Karpas-422 (cell line): Measurements from ENCODE around the gene TCF7L1. TPM values are rescaled to one million over a fixed set of nuclear protein-coding genes. Genes with fewer than 3 reads are reported as not detected.

ENCODE experiments used
- DNase-seq: peaks from one replicate; pipeline ENCODE4 v3.0.0-alpha.2; 2015
- H2AFZ ChIP-seq: fragments of 200-600 bp; sonication (generic); 2 replicates; pipeline ENCODE4 v1.6.1; 2014; ENCODE audit warnings: antibody characterized with exemption, low read length, mixed read lengths
- H3K27ac ChIP-seq: fragments of 200-600 bp; sonication (generic); 2 replicates; pipeline ENCODE4 v1.5.1; 2014; ENCODE audit warnings: mild to moderate bottlenecking, low read length, moderate library complexity
- H3K27me3 ChIP-seq: fragments of 200-600 bp; sonication (generic); 2 replicates; pipeline ENCODE4 v1.6.1; 2014; ENCODE audit warnings: low read length, mixed read lengths
- H3K36me3 ChIP-seq: fragments of 200-600 bp; sonication (generic); 2 replicates; pipeline ENCODE4 v1.6.1; 2014; ENCODE audit warnings: low read length, mixed read lengths; ENCODE audit not compliant: insufficient read depth
- H3K4me1 ChIP-seq: fragments of 200-600 bp; sonication (generic); 2 replicates; pipeline ENCODE4 v1.6.1; 2014; ENCODE audit warnings: mild to moderate bottlenecking, low read length, mixed read lengths
- H3K4me2 ChIP-seq: fragments of 200-600 bp; sonication (generic); 2 replicates; pipeline ENCODE4 v1.6.1; 2014; ENCODE audit warnings: low read length, low read depth, mild to moderate bottlenecking; ENCODE audit not compliant: poor library complexity, severe bottlenecking
- H3K4me3 ChIP-seq: fragments of 200-600 bp; sonication (generic); 2 replicates; pipeline ENCODE4 v1.5.1; 2014; ENCODE audit warnings: mild to moderate bottlenecking, antibody characterized with exemption, low read length, mixed read lengths
- H3K79me2 ChIP-seq: fragments of 200-600 bp; sonication (generic); 2 replicates; pipeline ENCODE4 v1.6.1; 2014; ENCODE audit warnings: mild to moderate bottlenecking, low read length, mixed read lengths
- H3K9ac ChIP-seq: fragments of 200-600 bp; sonication (generic); 2 replicates; pipeline ENCODE4 v1.6.0; 2014; ENCODE audit warnings: low read length
- H3K9me2 ChIP-seq: fragments of 200-600 bp; sonication (generic), shearing (Covaris generic); replicated peaks from 2 replicates; pipeline ENCODE4 v1.6.0; 2014; ENCODE audit warnings: mild to moderate bottlenecking, low read length, moderate library complexity; ENCODE audit not compliant: insufficient read depth
- H3K9me3 ChIP-seq: fragments of 300-700, 200-600 bp; sonication (generic); 2 replicates; pipeline ENCODE4 v1.6.1; 2014; ENCODE audit warnings: low read length, mixed read lengths
- H4K20me1 ChIP-seq: fragments of 200-600 bp; sonication (generic); 2 replicates; pipeline ENCODE4 v1.6.1; 2014; ENCODE audit warnings: mild to moderate bottlenecking, antibody characterized with exemption, low read length, low read depth; ENCODE audit not compliant: insufficient read depth
- total RNA-seq: library from RNA; depleted of rRNA; stranded (reverse); fragments of >200 nt; shearing (Covaris generic); gene quantifications from 2 replicates; pipeline ENCODE4 v1.2.3, GENCODE V29; 2014; ENCODE audit warnings: low replicate concordance

The TCF7L1 gene
- total RNA-seq, 1 experiment from 2014 or later: not detected

DNA sequence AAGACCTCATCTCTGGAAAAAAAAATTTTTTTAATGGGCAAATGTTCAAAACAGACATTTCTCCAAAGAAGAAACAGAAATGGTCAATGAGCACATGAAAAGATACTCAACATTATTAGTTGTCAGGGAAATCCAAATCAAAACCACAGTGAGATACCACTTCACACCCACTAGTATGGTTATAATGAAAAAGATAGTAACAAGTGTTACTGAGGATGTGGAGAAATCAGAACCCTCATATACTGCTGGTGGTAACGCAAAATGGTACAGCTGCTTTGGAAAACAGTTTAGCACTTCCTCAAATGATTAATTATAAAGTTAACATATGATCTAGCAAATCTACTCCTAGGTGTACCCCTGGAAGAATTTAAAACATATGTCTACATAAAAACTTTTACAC is 29.0 kb upstream of the TCF7L1 start:
- no peak for DNase-seq
- Histone ChIP-seq H3K9ac (no peak overlapping the region), H3K27ac (no peak overlapping the region), H4K20me1 (no peaks in the 10 kb centered on the region), H3K79me2 (no peaks in the 10 kb centered on the region), H3K4me2 (no peak overlapping the region), H3K4me3 (no peak overlapping the region), H3K36me3 (no peaks in the 10 kb centered on the region), H2AFZ (no peak overlapping the region), H3K9me2 (no peaks in the 10 kb centered on the region), H3K4me1 (no peaks in the 10 kb centered on the region), H3K9me3 (no peaks in the 10 kb centered on the region), H3K27me3 (no peaks in the 10 kb centered on the region)

DNA sequence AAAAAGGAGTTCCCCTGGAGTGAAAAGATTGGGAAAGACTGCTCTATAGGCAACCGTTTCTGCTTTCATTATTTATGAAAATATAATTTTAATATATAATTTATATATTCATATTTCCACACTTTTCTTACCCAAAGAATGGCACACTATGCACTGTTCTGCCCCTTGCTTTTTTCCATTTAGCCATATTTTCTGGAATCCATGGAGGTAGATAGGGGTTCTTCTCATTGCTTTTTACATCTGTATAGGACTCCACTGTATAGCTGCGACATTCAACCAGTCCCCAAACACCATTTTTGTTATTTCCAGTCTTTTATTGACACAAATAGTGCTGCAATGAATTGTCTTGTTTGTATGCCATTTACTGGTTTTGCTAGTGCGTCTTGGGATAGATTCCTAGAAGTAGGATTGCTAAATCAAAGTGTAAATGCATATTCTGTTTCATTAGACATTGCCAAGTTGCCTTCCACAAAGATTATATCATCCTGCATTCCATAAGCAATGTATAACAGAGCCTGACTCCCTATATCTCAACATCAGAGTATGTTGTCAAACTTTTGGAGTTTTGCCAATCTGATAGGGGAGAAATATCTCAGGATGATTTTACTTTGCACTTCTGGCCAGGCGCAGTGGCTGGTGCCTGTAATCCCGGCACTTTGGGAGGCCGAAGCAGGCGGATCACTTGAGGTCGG is 26.6 kb upstream of the TCF7L1 start:
- Histone ChIP-seq H3K9ac (no peak overlapping the region), H3K4me3 (no peak overlapping the region), H3K9me2 (no peaks in the 10 kb centered on the region), H2AFZ (no peak overlapping the region), H3K4me1 (no peaks in the 10 kb centered on the region), H3K36me3 (no peaks in the 10 kb centered on the region), H3K4me2 (no peak overlapping the region), H3K27ac (no peak overlapping the region), H3K79me2 (no peaks in the 10 kb centered on the region), H3K9me3 (no peaks in the 10 kb centered on the region), H3K27me3 (no peaks in the 10 kb centered on the region), H4K20me1 (no peaks in the 10 kb centered on the region)
- no peak for DNase-seq

DNA sequence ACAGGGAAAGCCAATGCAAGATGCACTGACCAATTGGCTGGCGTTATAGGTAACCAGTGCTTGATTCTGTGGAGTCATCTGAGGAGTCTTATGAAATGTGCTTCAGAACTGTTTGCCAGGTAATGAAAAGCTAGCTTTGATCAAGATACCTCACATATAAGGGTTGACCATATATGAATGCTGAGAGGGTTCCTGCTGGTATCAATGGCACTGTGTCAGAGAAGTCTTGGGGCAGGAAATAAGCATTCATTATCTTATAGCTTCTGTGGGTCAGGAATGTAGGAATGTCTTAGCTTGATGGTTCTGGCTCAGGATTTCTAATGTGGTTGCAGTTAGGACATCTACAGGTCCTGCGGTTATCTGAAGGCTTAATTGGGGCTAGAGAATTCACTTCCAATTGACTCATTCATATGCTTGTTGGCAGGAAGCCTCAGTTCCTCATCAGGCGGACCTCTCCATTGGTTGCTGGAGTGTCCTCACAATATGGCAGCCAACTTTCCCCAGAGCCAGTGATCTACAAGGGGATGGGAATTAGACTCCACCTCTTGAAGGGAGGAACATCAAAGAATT is 22.1 kb upstream of the TCF7L1 start:
- no peak overlapping the region for H2AFZ ChIP-seq
- H3K36me3 ChIP-seq: no peaks in the 10 kb centered on the region
- H3K9ac ChIP-seq: no peak overlapping the region
- H3K9me2 ChIP-seq: no peaks in the 10 kb centered on the region
- H3K27ac ChIP-seq: no peak overlapping the region
- H3K79me2 ChIP-seq: no peaks in the 10 kb centered on the region
- H3K4me2 ChIP-seq: no peak overlapping the region
- DNase-seq: no peak
- no peaks in the 10 kb centered on the region for H3K27me3 ChIP-seq
- H3K4me1 ChIP-seq: no peaks in the 10 kb centered on the region
- no peak overlapping the region for H3K4me3 ChIP-seq
- H4K20me1 ChIP-seq: no peaks in the 10 kb centered on the region
- no peaks in the 10 kb centered on the region for H3K9me3 ChIP-seq

DNA sequence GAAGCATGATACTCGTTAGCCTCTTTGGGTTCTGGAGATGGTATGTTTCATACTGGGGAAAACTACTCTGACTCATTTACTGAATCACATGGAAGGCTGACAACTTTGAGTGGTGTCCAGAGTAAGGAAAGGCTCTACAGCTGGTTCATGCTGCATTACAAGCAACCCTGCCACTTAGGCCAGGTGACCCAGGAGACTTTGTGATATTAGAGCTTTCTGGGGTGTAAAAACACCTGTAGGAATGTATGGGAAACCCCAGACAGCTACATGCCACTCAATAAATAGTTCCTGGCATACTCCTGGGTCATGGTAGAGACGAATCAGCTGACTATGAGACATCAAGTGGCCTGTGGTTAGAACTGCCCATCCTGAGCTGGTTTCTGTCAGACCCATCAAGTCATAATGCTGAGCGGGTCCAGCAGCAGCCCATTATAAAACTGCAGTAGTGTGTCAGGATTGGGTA is 21.3 kb upstream of the TCF7L1 start:
- no peaks in the 10 kb centered on the region for H4K20me1 ChIP-seq
- H3K79me2 ChIP-seq: no peaks in the 10 kb centered on the region
- H3K9ac ChIP-seq: no peak overlapping the region
- H3K4me1 ChIP-seq: no peaks in the 10 kb centered on the region
- H3K27ac ChIP-seq: no peak overlapping the region
- H3K36me3 ChIP-seq: no peaks in the 10 kb centered on the region
- no peaks in the 10 kb centered on the region for H3K27me3 ChIP-seq
- H3K9me3 ChIP-seq: no peaks in the 10 kb centered on the region
- no peak overlapping the region for H2AFZ ChIP-seq
- no peaks in the 10 kb centered on the region for H3K9me2 ChIP-seq
- no peak for DNase-seq
- no peak overlapping the region for H3K4me2 ChIP-seq
- H3K4me3 ChIP-seq: no peak overlapping the region

DNA sequence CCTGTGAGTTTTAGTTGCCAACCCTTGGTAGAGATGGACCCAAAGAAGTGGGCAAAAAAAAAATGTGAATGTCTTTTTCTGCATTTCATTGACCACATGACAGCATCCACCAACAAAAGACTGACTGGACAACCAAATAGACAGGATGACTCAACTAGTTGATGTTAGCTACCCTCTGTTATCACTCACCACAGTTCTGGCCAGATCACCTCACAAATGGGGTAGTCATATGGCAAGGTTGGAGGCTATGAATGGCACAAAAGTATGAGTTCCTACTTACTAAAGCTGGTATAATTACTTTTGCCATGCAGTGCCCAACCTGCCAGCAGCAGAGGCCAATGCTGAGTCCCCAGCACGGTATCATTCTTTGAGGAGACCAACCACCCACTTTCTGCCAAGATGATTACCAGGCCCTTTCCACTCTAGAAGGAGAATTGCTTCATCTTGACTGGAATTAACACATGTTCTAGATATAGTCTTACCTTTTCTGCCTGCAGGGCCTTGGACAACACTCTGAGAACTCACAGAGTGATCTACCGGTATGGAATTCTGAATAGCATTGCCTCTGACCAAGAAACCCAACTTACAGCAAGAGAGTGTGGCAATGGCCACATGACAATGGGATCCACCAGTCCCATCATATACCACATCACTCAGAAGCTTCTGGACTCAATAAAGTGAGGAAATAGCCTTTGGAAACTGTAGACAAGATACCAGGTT is 20.1 kb upstream of the TCF7L1 start:
- Histone ChIP-seq H3K4me2 (no peak overlapping the region), H3K27ac (no peak overlapping the region), H3K9ac (no peak overlapping the region), H2AFZ (no peak overlapping the region), H3K9me2 (no peaks in the 10 kb centered on the region), H3K79me2 (no peaks in the 10 kb centered on the region), H3K9me3 (no peaks in the 10 kb centered on the region), H3K36me3 (no peaks in the 10 kb centered on the region), H3K27me3 (no peaks in the 10 kb centered on the region), H3K4me3 (no peak overlapping the region), H3K4me1 (no peaks in the 10 kb centered on the region), H4K20me1 (no peaks in the 10 kb centered on the region)
- DNase-seq: no peak

DNA sequence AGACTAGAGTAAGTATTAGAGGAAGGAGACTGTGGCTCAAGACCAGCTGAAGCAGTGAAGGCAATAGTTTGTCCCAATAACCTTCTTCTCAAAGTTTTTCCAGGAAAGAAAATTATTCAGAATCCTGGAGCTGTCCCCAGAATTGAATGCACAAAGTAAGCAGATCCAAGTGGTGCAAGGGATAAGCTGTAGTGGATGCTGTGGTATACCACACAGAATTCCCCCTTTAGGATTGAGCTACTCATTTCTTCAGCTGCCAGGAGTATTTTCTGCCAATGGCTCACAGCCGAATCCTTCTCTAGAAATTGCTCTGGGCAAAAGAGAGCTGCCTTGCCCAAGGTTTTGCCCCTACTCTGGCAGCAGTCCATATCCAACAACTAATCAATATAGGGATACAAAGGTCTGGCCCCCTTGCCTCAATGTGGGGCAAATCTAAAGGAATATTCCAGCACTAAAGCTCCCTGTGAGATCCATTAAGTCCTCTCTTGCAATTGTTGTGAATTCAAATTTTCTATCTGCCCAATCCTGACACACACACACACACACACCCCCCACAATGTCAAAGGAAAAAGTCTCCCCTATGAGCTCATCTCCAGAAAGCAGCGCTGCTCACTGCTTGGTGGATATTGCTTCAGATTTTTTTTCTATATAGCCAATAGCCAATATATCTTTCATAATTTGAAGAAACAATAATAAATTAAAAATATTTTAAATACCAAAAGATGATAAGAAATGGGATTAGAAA is 18.4 kb upstream of the TCF7L1 start:
- H3K9ac ChIP-seq: no peak overlapping the region
- H3K27me3 ChIP-seq: no peaks in the 10 kb centered on the region
- H3K27ac ChIP-seq: no peak overlapping the region
- DNase-seq: no peak
- no peaks in the 10 kb centered on the region for H4K20me1 ChIP-seq
- no peaks in the 10 kb centered on the region for H3K79me2 ChIP-seq
- H3K9me2 ChIP-seq: no peaks in the 10 kb centered on the region
- H3K9me3 ChIP-seq: no peaks in the 10 kb centered on the region
- H3K4me2 ChIP-seq: no peak overlapping the region
- no peaks in the 10 kb centered on the region for H3K4me1 ChIP-seq
- no peaks in the 10 kb centered on the region for H3K36me3 ChIP-seq
- H2AFZ ChIP-seq: no peak overlapping the region
- no peak overlapping the region for H3K4me3 ChIP-seq

DNA sequence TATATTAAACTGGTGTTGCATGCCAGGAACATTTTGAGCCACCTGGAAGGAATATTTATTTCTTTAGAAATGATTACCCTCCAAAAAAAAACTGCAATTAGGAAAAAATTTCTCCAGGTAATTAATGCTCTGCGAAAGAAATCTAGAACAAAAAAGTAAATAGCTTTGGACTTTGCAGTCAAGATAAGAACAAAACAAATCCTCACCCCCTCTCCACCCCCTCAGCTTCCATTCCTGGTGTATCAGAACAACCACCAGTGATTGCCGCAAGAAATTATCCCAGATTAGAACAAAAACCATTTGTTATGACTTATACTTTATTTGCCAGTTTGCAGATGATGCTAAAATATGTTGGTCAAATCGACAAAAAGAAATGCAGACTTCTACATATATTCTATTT is 17.0 kb upstream of the TCF7L1 start:
- Histone ChIP-seq H3K27ac (no peak overlapping the region), H3K4me2 (no peak overlapping the region), H3K9ac (no peak overlapping the region), H3K4me3 (no peak overlapping the region), H3K4me1 (no peaks in the 10 kb centered on the region), H3K36me3 (no peaks in the 10 kb centered on the region), H3K27me3 (no peaks in the 10 kb centered on the region), H3K9me3 (no peaks in the 10 kb centered on the region), H4K20me1 (no peaks in the 10 kb centered on the region), H2AFZ (no peak overlapping the region), H3K9me2 (no peaks in the 10 kb centered on the region), H3K79me2 (no peaks in the 10 kb centered on the region)
- DNase-seq: no peak

DNA sequence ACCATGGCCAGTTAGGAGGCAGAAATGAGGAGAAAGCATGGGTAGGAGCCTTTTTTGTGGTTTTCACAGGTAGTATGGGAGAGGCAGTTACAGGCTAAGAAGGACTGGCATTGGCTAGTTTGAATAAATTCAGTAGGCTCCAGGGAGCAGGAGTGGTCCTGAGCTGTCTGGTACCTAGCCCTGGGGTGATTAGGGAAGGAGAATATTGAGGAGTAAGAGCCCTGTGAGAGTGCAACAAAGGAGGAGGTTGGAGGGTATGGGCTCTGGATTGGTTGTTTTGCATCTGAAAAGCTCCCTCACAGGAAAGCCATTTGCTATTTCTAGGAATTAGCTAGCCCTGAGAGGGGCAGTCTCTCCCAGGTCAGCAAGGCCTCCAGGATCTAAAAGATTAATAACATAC is 13.3 kb upstream of the TCF7L1 start:
- H3K79me2 ChIP-seq: no peaks in the 10 kb centered on the region
- DNase-seq: no peak
- no peaks in the 10 kb centered on the region for H3K27me3 ChIP-seq
- no peaks in the 10 kb centered on the region for H3K9me3 ChIP-seq
- H4K20me1 ChIP-seq: no peaks in the 10 kb centered on the region
- H3K4me3 ChIP-seq: no peak overlapping the region
- H3K36me3 ChIP-seq: no peaks in the 10 kb centered on the region
- no peak overlapping the region for H3K9ac ChIP-seq
- no peak overlapping the region for H3K27ac ChIP-seq
- H2AFZ ChIP-seq: no peak overlapping the region
- H3K9me2 ChIP-seq: no peaks in the 10 kb centered on the region
- H3K4me2 ChIP-seq: no peak overlapping the region
- H3K4me1 ChIP-seq: no peaks in the 10 kb centered on the region
